GM10266 (cell line): Measurements from ENCODE around the gene ABL2.

Experiments used
- DNase-seq: peaks from one replicate; pipeline ENCODE4 v3.0.0; 2012; ENCODE audit errors: extremely low spot score
- TF ChIP-seq, protein P1 (sequence below): IDR thresholded peaks from 2 replicates; pipeline ENCODE4 v1.5.1; 2012; ENCODE audit warnings: mild to moderate bottlenecking, low read depth; ENCODE audit not compliant: control insufficient read depth, insufficient read depth; ENCODE audit errors: missing control alignments

The ABL2 gene

DNA sequence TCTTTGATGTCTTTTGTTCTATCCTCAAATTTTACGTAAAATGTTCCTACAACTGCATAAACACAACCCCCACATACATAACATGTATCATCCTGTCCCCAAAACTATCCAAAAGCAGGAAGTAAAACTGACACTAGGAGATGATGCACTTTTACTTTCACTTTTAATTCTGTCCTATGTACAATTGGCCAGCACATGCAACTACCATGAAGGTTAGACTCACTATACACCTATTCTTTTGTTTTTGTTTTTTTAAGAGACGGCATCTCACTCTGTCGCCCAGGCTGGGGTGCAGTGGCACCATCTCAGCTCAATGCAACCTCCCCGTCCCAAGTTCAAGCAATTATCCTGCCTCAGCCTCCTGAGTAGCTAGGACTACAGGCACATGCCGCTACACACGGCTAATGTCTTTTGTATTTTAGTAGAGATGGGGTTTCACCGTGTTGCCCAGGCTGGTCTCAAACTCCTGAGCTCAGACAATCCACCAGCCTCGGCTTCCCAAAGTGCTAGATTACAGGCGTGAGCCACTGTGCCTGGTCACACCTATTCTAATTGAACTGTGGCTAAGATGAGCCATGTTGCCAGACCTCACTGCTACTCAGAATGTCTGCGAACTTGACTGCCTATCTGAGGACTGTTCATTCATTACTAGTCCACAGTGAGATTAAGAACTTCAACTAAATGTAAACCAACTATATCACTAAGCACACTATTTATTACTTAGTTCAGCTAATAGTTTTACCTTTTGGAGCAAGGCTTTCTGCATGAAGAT lies 99.6 kb downstream of the ABL2 start:
- TF ChIP-seq, protein P1, sequence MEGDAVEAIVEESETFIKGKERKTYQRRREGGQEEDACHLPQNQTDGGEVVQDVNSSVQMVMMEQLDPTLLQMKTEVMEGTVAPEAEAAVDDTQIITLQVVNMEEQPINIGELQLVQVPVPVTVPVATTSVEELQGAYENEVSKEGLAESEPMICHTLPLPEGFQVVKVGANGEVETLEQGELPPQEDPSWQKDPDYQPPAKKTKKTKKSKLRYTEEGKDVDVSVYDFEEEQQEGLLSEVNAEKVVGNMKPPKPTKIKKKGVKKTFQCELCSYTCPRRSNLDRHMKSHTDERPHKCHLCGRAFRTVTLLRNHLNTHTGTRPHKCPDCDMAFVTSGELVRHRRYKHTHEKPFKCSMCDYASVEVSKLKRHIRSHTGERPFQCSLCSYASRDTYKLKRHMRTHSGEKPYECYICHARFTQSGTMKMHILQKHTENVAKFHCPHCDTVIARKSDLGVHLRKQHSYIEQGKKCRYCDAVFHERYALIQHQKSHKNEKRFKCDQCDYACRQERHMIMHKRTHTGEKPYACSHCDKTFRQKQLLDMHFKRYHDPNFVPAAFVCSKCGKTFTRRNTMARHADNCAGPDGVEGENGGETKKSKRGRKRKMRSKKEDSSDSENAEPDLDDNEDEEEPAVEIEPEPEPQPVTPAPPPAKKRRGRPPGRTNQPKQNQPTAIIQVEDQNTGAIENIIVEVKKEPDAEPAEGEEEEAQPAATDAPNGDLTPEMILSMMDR = no peak
- DNase-seq = peak; percentile 78

DNA sequence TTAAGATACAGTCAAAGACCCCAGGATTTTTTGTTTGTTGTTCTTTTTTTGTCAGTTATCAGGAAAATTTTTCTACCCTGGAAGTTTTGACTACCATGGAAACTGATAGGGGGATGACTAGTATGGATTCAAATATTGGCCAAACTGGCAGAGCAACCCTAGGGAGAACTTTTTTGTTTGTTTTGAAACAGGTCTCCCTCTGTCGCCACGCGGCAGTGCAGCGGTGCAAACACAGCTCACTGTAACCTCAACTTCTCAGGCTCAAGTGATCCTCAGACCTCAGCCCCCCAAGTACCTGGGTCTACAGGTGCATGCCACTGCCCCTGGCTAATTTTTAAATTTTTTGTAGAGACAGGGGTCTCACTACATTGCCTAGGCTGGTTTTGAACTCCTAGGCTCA lies 101.0 kb downstream of the ABL2 start:
- no peak for DNase-seq

DNA sequence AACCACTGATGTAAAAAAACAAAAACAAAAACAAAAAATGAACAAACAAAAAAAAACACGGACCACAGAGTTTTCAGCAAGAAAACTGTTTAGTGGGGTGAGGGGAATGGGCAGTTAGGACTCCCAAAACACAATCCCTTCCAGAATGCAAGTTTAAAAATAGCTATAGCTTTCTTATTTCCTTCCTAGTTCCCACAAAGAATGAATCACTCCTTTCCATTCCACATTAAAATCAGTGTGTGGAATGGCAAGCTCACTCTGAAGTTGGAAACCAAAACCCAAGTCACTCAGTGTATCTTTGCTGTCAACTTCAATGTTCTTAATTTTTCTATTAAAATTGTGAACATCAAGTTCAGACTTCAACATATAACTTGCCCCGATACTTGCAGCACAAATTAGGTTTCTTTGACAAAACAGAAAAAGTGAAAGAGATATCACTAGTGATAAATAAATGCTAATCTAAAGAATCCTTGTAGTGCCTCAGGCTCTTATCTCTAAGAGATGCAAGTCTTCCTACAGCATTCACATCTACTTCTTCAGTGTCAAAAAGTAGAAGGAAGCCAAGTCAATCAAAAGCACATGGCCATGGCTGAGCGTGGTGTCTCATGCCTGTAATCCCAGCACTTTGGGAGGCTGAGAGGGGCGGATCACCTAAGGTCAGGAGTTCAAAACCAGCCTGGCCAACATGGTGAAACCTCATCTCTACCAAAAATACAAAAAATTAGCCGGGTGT lies 102.1 kb downstream of the ABL2 start:
- TF ChIP-seq, protein P1 = no peak
- DNase-seq = no peak

More for the DNA sequence above, 101.0 kb downstream of the ABL2 start:
- TF ChIP-seq, protein P1 = no peak

- TF ChIP-seq, protein P1 = no peak
- no peak for DNase-seq
Observed at GRCh38 chr1:179126338-179127060, 103.0 kb downstream of the ABL2 start.

- no peak for DNase-seq
- TF ChIP-seq, protein P1 = no peak
Observed at GRCh38 chr1:179124873-179125272, 104.6 kb downstream of the ABL2 start.

DNA sequence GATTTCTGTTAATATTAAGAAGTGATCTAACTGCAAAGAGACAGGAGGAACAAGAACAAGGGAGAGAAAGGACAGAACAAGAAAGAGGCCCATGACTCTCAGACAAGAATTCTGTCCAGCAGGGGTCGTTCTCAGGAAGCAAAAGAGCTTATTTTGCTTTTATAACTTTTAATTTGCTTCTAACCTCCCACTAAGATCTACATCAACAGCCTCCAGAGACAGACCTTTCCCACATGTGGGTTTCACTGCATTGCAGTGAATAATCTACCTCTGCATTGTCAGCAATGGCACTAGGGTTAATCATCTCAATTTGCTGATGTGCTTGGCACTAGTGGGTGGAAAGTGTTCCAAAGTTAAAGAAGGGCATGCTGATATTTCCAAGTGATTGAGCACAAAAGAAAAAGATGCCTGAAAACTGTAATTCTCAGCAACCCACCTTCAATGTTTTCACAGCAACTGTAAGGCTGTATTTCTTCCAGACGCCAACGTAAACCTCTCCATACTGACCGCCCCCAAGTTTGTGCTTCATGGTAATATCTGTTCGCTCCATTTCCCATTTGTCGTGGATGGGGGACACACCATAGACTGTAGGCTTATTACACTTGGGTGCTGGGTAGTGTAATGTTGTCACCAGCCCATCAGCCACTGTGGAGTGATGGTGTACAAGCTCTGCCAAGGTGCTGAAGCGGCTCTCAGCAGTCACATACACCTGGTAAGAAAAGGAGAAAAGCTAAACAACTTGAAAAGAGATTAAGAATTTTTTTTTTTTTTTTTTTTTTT lies 108.1 kb downstream of the ABL2 start:
- TF ChIP-seq, protein P1 = peak; percentile 56
- peak; percentile 29 for DNase-seq
